HG02571 (cell line): ENCODE data around the gene ITPKB.

Source experiments
- ATAC-seq: cut with Tn5 transposase; IDR thresholded peaks from one replicate; pipeline ENCODE4 v1.9.1; 2021; ENCODE audit warnings: mild to moderate bottlenecking, moderate library complexity; ENCODE audit not compliant: unreplicated experiment

ITPKB gene

GRCh38 chr1:226586650-226587422 is 152.2 kb downstream of the ITPKB start:
- ATAC-seq, result no peak

GRCh38 chr1:226586116-226586515 is 153.0 kb downstream of the ITPKB start:
- ATAC-seq, result no peak

- no peak for ATAC-seq
These were observed 154.9 kb downstream of the ITPKB start for GRCh38 chr1:226584164-226584563.

GRCh38 chr1:226582966-226583365 is 156.1 kb downstream of the ITPKB start:
- no peak for ATAC-seq
